Type B pancreatic cell (in vitro differentiated cells): ENCODE data around the gene MMD2. TPM values are rescaled to one million over a fixed set of nuclear protein-coding genes. Genes with fewer than 3 reads are reported as not detected.

Source experiments
- DNase-seq: peaks from one replicate; pipeline ENCODE4 v3.0.0; 2021; ENCODE audit warnings: mixed read lengths; ENCODE audit not compliant: unreplicated experiment; ENCODE audit errors: extremely low spot score
- H3K27ac Mint-ChIP-seq: 2 replicates; pipeline ENCODE4 v1.8.0; 2021; ENCODE audit warnings: mild to moderate bottlenecking, mixed read lengths
- H3K27me3 Mint-ChIP-seq: 2 replicates; pipeline ENCODE4 v1.8.0; 2021; ENCODE audit warnings: mixed read lengths
- H3K36me3 Mint-ChIP-seq: 2 replicates; pipeline ENCODE4 v1.8.0; 2021; ENCODE audit warnings: mixed read lengths
- H3K4me1 Mint-ChIP-seq: one replicate; pipeline ENCODE4 v1.8.0; 2021; ENCODE audit warnings: mixed read lengths; ENCODE audit not compliant: unreplicated experiment
- H3K4me3 Mint-ChIP-seq: 2 replicates; pipeline ENCODE4 v1.8.0; 2021; ENCODE audit warnings: mild to moderate bottlenecking, mixed read lengths
- H3K9me3 Mint-ChIP-seq: 2 replicates; pipeline ENCODE4 v1.8.0; 2021; ENCODE audit warnings: mixed read lengths
- total RNA-seq: library from RNA; stranded (reverse); gene quantifications from 2 replicates; pipeline ENCODE4 v1.2.1, GENCODE V29; 2021; ENCODE audit warnings: low replicate concordance
- TF ChIP-seq, protein P1 (sequence below): fragments of 200-600 bp; sonication (generic); conservative IDR thresholded peaks from 2 replicates; pipeline ENCODE4 v1.5.0; 2021; ENCODE audit warnings: antibody characterized with exemption, mild to moderate bottlenecking

Gene MMD2
- total RNA-seq, 1 donor from 2014 or later, result not detected

DNA sequence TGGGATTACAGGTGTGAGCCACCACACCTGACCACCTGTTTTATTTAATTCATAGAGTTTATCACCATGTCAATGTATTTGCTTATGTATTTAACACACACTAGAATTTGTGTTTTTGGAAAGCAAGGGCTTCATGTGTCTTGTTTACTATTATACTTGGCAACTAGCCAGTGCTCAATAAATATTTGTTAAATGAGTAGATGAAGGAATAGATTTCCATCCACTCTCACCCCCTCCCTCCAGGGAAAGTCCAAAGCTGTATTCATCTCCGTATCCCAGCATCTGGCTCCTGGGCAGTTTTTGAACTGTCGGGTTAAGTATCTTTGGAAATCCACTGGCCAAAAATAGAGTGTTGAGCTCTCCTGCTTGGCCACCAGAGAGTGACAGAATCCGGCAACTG, 70.8 kb downstream of the MMD2 start:
- Mint-ChIP-seq H3K27ac (no peak overlapping the region), H3K4me3 (no peak overlapping the region), H3K9me3 (no peaks in the 10 kb centered on the region), H3K27me3 (peaks cover 4% of the 10 kb centered on the region), H3K4me1 (peaks cover 6% of the 10 kb centered on the region), H3K36me3 (peaks cover 3% of the 10 kb centered on the region)
- no peak for DNase-seq
- TF ChIP-seq, protein P1, sequence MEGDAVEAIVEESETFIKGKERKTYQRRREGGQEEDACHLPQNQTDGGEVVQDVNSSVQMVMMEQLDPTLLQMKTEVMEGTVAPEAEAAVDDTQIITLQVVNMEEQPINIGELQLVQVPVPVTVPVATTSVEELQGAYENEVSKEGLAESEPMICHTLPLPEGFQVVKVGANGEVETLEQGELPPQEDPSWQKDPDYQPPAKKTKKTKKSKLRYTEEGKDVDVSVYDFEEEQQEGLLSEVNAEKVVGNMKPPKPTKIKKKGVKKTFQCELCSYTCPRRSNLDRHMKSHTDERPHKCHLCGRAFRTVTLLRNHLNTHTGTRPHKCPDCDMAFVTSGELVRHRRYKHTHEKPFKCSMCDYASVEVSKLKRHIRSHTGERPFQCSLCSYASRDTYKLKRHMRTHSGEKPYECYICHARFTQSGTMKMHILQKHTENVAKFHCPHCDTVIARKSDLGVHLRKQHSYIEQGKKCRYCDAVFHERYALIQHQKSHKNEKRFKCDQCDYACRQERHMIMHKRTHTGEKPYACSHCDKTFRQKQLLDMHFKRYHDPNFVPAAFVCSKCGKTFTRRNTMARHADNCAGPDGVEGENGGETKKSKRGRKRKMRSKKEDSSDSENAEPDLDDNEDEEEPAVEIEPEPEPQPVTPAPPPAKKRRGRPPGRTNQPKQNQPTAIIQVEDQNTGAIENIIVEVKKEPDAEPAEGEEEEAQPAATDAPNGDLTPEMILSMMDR, result no peak

DNA sequence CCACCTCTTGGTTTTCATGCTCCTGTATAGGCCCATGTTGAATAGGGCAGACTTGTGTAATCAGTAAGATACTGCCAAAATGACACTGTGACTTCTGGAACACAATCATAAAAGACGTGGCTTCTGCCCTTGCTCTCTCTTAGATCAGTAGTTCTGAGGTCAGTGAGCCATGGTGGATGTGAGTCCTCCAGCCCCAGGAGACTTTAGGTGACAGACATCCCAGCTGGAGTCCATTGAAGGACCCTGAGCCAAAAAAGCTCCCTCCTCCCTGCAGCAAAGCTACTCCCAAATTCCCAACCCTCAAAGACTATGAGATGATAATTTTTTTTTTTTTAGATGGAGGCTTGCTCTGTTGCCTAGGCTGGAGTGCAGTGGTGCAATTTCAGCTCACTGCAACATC, 72.3 kb downstream of the MMD2 start:
- Mint-ChIP-seq H3K4me3 (no peak overlapping the region), H3K4me1 (peaks cover 16% of the 10 kb centered on the region), H3K36me3 (peaks cover 3% of the 10 kb centered on the region), H3K27me3 (peaks cover 14% of the 10 kb centered on the region), H3K27ac (no peak overlapping the region), H3K9me3 (no peaks in the 10 kb centered on the region)
- DNase-seq, result no peak
- TF ChIP-seq, protein P1, result no peak

DNA sequence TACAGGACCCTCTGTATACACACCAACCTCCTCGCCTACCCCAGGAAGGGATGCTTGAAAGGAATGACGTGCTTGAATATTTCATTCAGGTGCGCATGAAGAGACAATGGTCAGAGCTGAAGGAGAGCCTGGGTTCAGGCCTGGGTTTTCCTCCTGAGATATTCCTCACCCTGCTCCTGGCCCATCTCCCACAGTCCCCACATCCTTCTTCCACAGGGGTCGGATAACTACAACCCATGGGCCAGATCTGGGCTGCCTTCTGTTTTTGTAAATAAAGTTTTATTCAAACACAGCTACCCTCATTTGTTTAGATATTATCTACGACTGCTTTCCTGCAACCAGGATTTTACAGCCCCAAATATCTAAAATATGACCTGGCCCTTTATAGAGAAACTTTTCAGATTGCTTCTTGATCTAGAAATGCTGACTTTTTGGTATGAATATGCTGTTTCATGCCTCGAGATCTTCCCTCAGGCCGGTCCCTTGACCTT, 73.6 kb downstream of the MMD2 start:
- no peak for DNase-seq
- Mint-ChIP-seq H3K9me3 (no peaks in the 10 kb centered on the region), H3K4me1 (peaks cover 19% of the 10 kb centered on the region), H3K27ac (no peak overlapping the region), H3K36me3 (no peaks in the 10 kb centered on the region), H3K27me3 (peaks cover 13% of the 10 kb centered on the region), H3K4me3 (no peak overlapping the region)
- TF ChIP-seq, protein P1, result no peak

DNA sequence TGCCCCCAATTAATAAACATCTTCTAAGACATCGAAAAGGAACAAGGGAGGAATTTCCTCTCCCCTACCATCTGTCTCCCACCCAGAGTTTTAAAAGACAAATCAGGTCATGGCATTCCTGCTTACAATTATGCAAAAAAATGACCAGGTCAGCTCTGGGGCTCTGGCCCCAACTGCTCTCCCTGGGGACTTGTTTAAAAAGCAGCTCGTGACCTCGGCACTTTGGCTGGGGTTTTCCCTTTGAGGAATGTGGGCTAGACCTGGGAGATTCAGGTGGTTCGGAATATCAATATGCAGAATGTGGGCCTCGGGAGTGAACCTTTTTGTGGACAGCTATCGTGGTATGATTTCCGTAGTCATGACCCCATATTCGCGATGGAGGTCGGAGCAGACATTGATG, 74.8 kb downstream of the MMD2 start:
- Mint-ChIP-seq H3K4me3 (peak overlapping the region; percentile 46), H3K4me1 (peaks cover 22% of the 10 kb centered on the region), H3K27ac (no peak overlapping the region), H3K36me3 (no peaks in the 10 kb centered on the region), H3K9me3 (no peaks in the 10 kb centered on the region), H3K27me3 (peaks cover 13% of the 10 kb centered on the region)
- TF ChIP-seq, protein P1, result no peak
- DNase-seq, result no peak

GRCh38 chr7:4883372-4884144, 75.4 kb downstream of the MMD2 start, which contains the start of gene RADIL:
TSS of gene RADIL (minus strand) at chr7:4883716. CDS start at chr7:4878139, 5,577 bp downstream.
- H3K4me3 Mint-ChIP-seq, result peak within 1 kb of the TSS; percentile 92
- no peaks in the 10 kb centered on the region for H3K9me3 Mint-ChIP-seq
- peak within 1 kb of the TSS; percentile 82 for H3K27ac Mint-ChIP-seq
- DNase-seq, result peak; percentile 95
- peaks cover 13% of the 10 kb centered on the region for H3K27me3 Mint-ChIP-seq
- TF ChIP-seq, protein P1, result peak; percentile 98
- H3K4me1 Mint-ChIP-seq, result peaks cover 22% of the 10 kb centered on the region
- no peaks in the 10 kb centered on the region for H3K36me3 Mint-ChIP-seq
